ENCODE results near the gene SERPINB2.

Gene SERPINB2

DNA sequence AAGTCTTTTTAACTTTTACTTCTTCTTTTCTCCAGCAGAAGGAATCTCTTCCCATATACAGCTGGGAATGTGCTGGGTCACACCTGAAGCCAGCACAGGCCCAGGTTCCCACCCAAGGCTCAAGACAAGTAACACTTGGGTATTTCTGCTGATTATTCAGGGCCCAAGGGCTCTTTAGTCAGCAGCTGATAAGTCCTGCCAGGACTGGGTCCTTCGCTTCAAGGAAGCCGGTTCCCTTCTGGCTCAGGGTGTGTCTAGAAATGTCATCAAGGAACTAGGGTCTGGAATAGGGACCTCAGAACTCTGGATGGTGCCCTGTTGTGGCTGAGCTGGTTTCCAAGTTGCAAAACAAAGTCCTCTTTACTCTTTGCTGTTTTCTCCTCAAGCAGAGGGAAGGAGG is 27.0 kb upstream of the SERPINB2 start:
- Histone ChIP-seq H3K4me1 (ENCODE audit: control insufficient read depth in 2 of 2, insufficient read depth in 1 of 2, low read depth in 1 of 2, low read length in 2 of 2) (no peaks in the 10 kb centered on the region), H3K27ac (replicated peaks; ENCODE audit: low read length) (no peak overlapping the region), H3K4me3 (ENCODE audit: low read length in 2 of 2) (no peak overlapping the region), H3K9ac (ENCODE audit: low read depth, low read length, poor library complexity) (no peak overlapping the region), H3K18ac (ENCODE audit: low read length) (no peak overlapping the region), H3K9me3 (replicated peaks in 1 of 2; ENCODE audit: control insufficient read depth in 2 of 2, insufficient read depth in 1 of 2, low read depth in 1 of 2, low read length in 2 of 2) (no peaks in the 10 kb centered on the region), H4K91ac (ENCODE audit: low read depth, low read length, poor library complexity) (no peak overlapping the region), H4K8ac (ENCODE audit: low read depth, low read length) (no peak overlapping the region), H2AK5ac (ENCODE audit: low read depth, low read length) (no peak overlapping the region), H3K23ac (ENCODE audit: low read depth, low read length, poor library complexity) (no peak overlapping the region), H3K27me3 (ENCODE audit: control insufficient read depth in 3 of 3, insufficient read depth in 3 of 3, low read depth in 1 of 3, low read length in 3 of 3) (no peaks in the 10 kb centered on the region), H3K36me3 (replicated peaks in 1 of 2; ENCODE audit: control insufficient read depth in 2 of 2, insufficient read depth in 2 of 2, low read length in 2 of 2) (no peaks in the 10 kb centered on the region), H3K14ac (ENCODE audit: low read length) (no peak overlapping the region), H2BK15ac (ENCODE audit: low read length) (no peak overlapping the region), H3K4me2 (ENCODE audit: insufficient read depth, low read length, poor library complexity, severe bottlenecking) (no peak overlapping the region), H3K79me1 (ENCODE audit: low read depth, low read length) (no peaks in the 10 kb centered on the region), H2AFZ (ENCODE audit: low read length) (no peak overlapping the region), H2BK120ac (ENCODE audit: low read depth, low read length) (no peak overlapping the region), H3K4ac (ENCODE audit: low read length) (no peak overlapping the region), H2BK5ac (ENCODE audit: low read length) (no peak overlapping the region), H2BK12ac (ENCODE audit: low read length) (no peak overlapping the region)
- no peak for DNase-seq (ENCODE audit: low spot score)
- WGBS, 2 donors (ENCODE audit: extremely low coverage in 2 of 2, insufficient read length in 2 of 2, insufficient replicate concordance in 1 of 2), result no CpG with 5 or more reads among the region's 2 CpGs

DNA sequence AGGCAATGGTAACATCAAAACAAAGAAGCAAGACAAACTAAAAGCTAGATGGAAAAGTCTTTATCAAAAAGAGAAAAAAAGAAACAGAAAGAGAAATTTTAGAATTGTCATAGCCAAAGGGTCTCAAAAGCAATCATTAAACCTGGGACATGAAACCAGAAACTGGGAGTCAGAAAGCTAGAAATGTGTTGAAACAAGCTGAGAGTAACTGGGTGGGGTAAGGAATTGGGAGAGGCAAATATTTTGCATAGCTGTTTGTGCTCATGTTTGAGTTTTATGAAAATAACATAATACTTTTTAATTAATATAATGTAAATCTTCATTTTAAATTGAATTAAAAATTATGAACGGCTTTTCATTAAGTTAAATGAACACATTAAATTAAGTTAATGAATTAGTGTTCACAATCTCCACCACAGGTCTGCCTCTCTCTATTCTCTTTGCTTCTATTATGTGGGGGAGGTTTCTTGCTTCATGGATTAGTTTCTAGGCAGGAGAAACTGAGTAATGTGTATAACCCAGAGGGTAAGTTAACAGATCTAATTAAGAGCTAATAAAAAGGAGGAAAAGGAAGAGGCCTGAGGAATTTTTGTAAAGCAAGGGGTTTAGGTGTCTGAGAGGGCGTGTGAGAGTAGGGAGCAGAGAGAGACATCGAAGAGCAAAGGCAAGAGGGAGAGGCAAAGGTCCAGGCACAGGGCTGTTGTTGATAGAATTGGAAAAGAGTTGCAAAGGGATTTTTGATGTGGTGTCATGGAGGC is 20.0 kb upstream of the SERPINB2 start:
- H3K27me3 ChIP-seq (ENCODE audit: control insufficient read depth in 3 of 3, insufficient read depth in 3 of 3, low read depth in 1 of 3, low read length in 3 of 3), result no peaks in the 10 kb centered on the region
- H2AFZ ChIP-seq (ENCODE audit: low read length), result no peak overlapping the region
- no peak overlapping the region for H4K8ac ChIP-seq (ENCODE audit: low read depth, low read length)
- H3K4me2 ChIP-seq (ENCODE audit: insufficient read depth, low read length, poor library complexity, severe bottlenecking), result no peak overlapping the region
- no peak overlapping the region for H2BK12ac ChIP-seq (ENCODE audit: low read length)
- H3K14ac ChIP-seq (ENCODE audit: low read length), result no peak overlapping the region
- H3K9me3 ChIP-seq (replicated peaks in 1 of 2; ENCODE audit: control insufficient read depth in 2 of 2, insufficient read depth in 1 of 2, low read depth in 1 of 2, low read length in 2 of 2), result no peaks in the 10 kb centered on the region
- H3K9ac ChIP-seq (ENCODE audit: low read depth, low read length, poor library complexity), result no peak overlapping the region
- no peak overlapping the region for H2AK5ac ChIP-seq (ENCODE audit: low read depth, low read length)
- H3K4me1 ChIP-seq (ENCODE audit: control insufficient read depth in 2 of 2, insufficient read depth in 1 of 2, low read depth in 1 of 2, low read length in 2 of 2), result no peaks in the 10 kb centered on the region
- no peak overlapping the region for H4K91ac ChIP-seq (ENCODE audit: low read depth, low read length, poor library complexity)
- H3K79me1 ChIP-seq (ENCODE audit: low read depth, low read length), result no peaks in the 10 kb centered on the region
- no peak overlapping the region for H2BK5ac ChIP-seq (ENCODE audit: low read length)
- H3K36me3 ChIP-seq (replicated peaks in 1 of 2; ENCODE audit: control insufficient read depth in 2 of 2, insufficient read depth in 2 of 2, low read length in 2 of 2), result no peaks in the 10 kb centered on the region
- H3K18ac ChIP-seq (ENCODE audit: low read length), result no peak overlapping the region
- no peak overlapping the region for H3K4ac ChIP-seq (ENCODE audit: low read length)
- H2BK15ac ChIP-seq (ENCODE audit: low read length), result no peak overlapping the region
- H3K27ac ChIP-seq (replicated peaks; ENCODE audit: low read length), result no peak overlapping the region
- no peak for DNase-seq (ENCODE audit: low spot score)
- WGBS, 2 donors (ENCODE audit: extremely low coverage in 2 of 2, insufficient read length in 2 of 2, insufficient replicate concordance in 1 of 2), result no CpG with 5 or more reads among the region's 3 CpGs
- no peak overlapping the region for H2BK120ac ChIP-seq (ENCODE audit: low read depth, low read length)
- no peak overlapping the region for H3K4me3 ChIP-seq (ENCODE audit: low read length in 2 of 2)
- no peak overlapping the region for H3K23ac ChIP-seq (ENCODE audit: low read depth, low read length, poor library complexity)

- no peak overlapping the region for H2BK15ac ChIP-seq (ENCODE audit: low read length)
- no peak overlapping the region for H3K23ac ChIP-seq (ENCODE audit: low read depth, low read length, poor library complexity)
- no peak overlapping the region for H2AFZ ChIP-seq (ENCODE audit: low read length)
- no peak overlapping the region for H3K18ac ChIP-seq (ENCODE audit: low read length)
- H3K4me3 ChIP-seq (ENCODE audit: low read length in 2 of 2), result no peak overlapping the region
- no peaks in the 10 kb centered on the region for H3K9me3 ChIP-seq (replicated peaks in 1 of 2; ENCODE audit: control insufficient read depth in 2 of 2, insufficient read depth in 1 of 2, low read depth in 1 of 2, low read length in 2 of 2)
- H2BK12ac ChIP-seq (ENCODE audit: low read length), result no peak overlapping the region
- no peak overlapping the region for H3K9ac ChIP-seq (ENCODE audit: low read depth, low read length, poor library complexity)
- no CpG with 5 or more reads among the region's 9 CpGs for WGBS, 2 donors (ENCODE audit: extremely low coverage in 2 of 2, insufficient read length in 2 of 2, insufficient replicate concordance in 1 of 2)
- H4K91ac ChIP-seq (ENCODE audit: low read depth, low read length, poor library complexity), result no peak overlapping the region
- H3K27me3 ChIP-seq (ENCODE audit: control insufficient read depth in 3 of 3, insufficient read depth in 3 of 3, low read depth in 1 of 3, low read length in 3 of 3), result no peaks in the 10 kb centered on the region
- H3K4me2 ChIP-seq (ENCODE audit: insufficient read depth, low read length, poor library complexity, severe bottlenecking), result no peak overlapping the region
- H3K27ac ChIP-seq (replicated peaks; ENCODE audit: low read length), result no peak overlapping the region
- H2BK120ac ChIP-seq (ENCODE audit: low read depth, low read length), result no peak overlapping the region
- DNase-seq (ENCODE audit: low spot score), result no peak
- no peaks in the 10 kb centered on the region for H3K79me1 ChIP-seq (ENCODE audit: low read depth, low read length)
- no peak overlapping the region for H4K8ac ChIP-seq (ENCODE audit: low read depth, low read length)
- no peak overlapping the region for H2BK5ac ChIP-seq (ENCODE audit: low read length)
- H3K36me3 ChIP-seq (replicated peaks in 1 of 2; ENCODE audit: control insufficient read depth in 2 of 2, insufficient read depth in 2 of 2, low read length in 2 of 2), result no peaks in the 10 kb centered on the region
- no peak overlapping the region for H2AK5ac ChIP-seq (ENCODE audit: low read depth, low read length)
- H3K4me1 ChIP-seq (ENCODE audit: control insufficient read depth in 2 of 2, insufficient read depth in 1 of 2, low read depth in 1 of 2, low read length in 2 of 2), result no peaks in the 10 kb centered on the region
- no peak overlapping the region for H3K4ac ChIP-seq (ENCODE audit: low read length)
- H3K14ac ChIP-seq (ENCODE audit: low read length), result no peak overlapping the region
These were observed 19.0 kb upstream of the SERPINB2 start for GRCh38 chr18:63868546-63868945.

DNA sequence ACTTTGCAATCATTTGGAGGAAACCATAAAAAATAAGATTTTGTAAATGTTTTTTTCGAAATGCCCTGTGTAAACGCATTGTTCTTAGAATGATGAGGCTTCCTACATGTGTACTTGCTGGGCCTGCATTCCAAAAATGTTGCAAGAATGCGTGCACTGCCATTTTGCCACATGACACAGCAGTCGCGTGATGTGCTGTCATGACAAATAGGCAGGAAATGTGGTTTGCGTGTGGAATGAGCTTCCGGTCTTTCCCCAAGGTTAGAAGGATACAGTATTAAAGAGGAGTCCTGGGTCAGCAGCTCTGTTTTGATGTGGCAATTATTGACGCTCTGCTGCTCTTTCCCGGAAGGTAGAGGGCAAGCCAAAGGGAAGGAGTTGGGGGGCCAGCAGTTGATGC is 18.1 kb upstream of the SERPINB2 start:
- no peak overlapping the region for H3K18ac ChIP-seq (ENCODE audit: low read length)
- no peak for DNase-seq (ENCODE audit: low spot score)
- no CpG with 5 or more reads among the region's 9 CpGs for WGBS, 2 donors (ENCODE audit: extremely low coverage in 2 of 2, insufficient read length in 2 of 2, insufficient replicate concordance in 1 of 2)

More for the DNA sequence above, 18.1 kb upstream of the SERPINB2 start:
- no peak overlapping the region for H3K14ac ChIP-seq (ENCODE audit: low read length)
- H2BK12ac ChIP-seq (ENCODE audit: low read length), result no peak overlapping the region
- H2BK5ac ChIP-seq (ENCODE audit: low read length), result no peak overlapping the region
- H4K91ac ChIP-seq (ENCODE audit: low read depth, low read length, poor library complexity), result no peak overlapping the region
- no peak overlapping the region for H2AFZ ChIP-seq (ENCODE audit: low read length)
- H2BK15ac ChIP-seq (ENCODE audit: low read length), result no peak overlapping the region
- no peak overlapping the region for H2BK120ac ChIP-seq (ENCODE audit: low read depth, low read length)
- H3K9me3 ChIP-seq (replicated peaks in 1 of 2; ENCODE audit: control insufficient read depth in 2 of 2, insufficient read depth in 1 of 2, low read depth in 1 of 2, low read length in 2 of 2), result no peaks in the 10 kb centered on the region
- no peak overlapping the region for H3K4me3 ChIP-seq (ENCODE audit: low read length in 2 of 2)
- H4K8ac ChIP-seq (ENCODE audit: low read depth, low read length), result no peak overlapping the region
- no peak overlapping the region for H3K4ac ChIP-seq (ENCODE audit: low read length)
- no peaks in the 10 kb centered on the region for H3K27me3 ChIP-seq (ENCODE audit: control insufficient read depth in 3 of 3, insufficient read depth in 3 of 3, low read depth in 1 of 3, low read length in 3 of 3)
- no peak overlapping the region for H3K9ac ChIP-seq (ENCODE audit: low read depth, low read length, poor library complexity)
- H2AK5ac ChIP-seq (ENCODE audit: low read depth, low read length), result no peak overlapping the region
- no peaks in the 10 kb centered on the region for H3K36me3 ChIP-seq (replicated peaks in 1 of 2; ENCODE audit: control insufficient read depth in 2 of 2, insufficient read depth in 2 of 2, low read length in 2 of 2)
- no peak overlapping the region for H3K27ac ChIP-seq (replicated peaks; ENCODE audit: low read length)
- H3K23ac ChIP-seq (ENCODE audit: low read depth, low read length, poor library complexity), result no peak overlapping the region
- no peaks in the 10 kb centered on the region for H3K79me1 ChIP-seq (ENCODE audit: low read depth, low read length)
- no peaks in the 10 kb centered on the region for H3K4me1 ChIP-seq (ENCODE audit: control insufficient read depth in 2 of 2, insufficient read depth in 1 of 2, low read depth in 1 of 2, low read length in 2 of 2)
- no peak overlapping the region for H3K4me2 ChIP-seq (ENCODE audit: insufficient read depth, low read length, poor library complexity, severe bottlenecking)

Data from neuronal stem cell (in vitro differentiated cells).